HG03354 (cell line): Measurements from ENCODE around the gene SMG6.

ENCODE experiments used
- ATAC-seq: cut with Tn5 transposase; IDR thresholded peaks from one replicate; pipeline ENCODE4 v1.9.1; 2021; ENCODE audit warnings: mild to moderate bottlenecking; ENCODE audit not compliant: unreplicated experiment, poor library complexity, severe bottlenecking

The SMG6 gene

DNA sequence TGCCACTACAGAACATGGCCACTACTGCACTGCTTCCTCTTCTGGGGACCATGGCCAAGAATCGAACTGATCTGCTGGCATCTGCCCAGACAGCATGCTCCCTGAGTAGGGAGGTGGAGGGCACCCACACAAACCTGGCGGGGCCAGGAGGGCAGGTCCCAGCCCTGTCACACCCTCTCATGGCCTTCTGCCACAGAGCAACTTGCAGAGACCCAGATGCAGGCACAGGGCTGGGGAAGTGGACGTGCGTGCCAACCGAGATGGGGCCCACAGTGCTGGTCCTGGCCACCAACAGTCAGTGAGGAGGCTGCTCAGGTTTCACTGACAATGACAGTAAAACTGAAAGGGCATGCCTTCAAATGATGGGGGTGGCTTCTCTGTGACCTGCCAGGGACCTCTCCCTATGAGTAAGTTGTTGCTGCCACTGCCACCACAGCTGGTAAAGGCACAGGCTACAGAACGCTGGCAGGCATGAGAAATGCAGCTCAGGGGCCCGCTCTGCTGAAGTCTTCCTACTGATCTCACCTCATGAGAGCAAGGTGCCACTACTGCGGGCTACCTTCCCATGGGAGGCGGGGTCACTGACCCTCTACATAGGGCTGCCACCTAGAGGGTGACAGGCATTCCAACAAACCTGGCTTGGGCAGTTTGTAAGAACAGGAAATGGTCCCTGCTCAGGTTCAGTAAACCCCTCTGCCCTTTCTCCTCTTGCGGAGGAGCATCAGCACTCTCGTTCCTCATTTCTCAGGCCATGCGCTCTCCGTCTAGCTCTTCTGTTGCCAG lies 233.2 kb downstream of the SMG6 start:
- peak; percentile 79 for ATAC-seq

GRCh38 chr17:2068519-2069051 lies 235.0 kb downstream of the SMG6 start:
- no peak for ATAC-seq

DNA sequence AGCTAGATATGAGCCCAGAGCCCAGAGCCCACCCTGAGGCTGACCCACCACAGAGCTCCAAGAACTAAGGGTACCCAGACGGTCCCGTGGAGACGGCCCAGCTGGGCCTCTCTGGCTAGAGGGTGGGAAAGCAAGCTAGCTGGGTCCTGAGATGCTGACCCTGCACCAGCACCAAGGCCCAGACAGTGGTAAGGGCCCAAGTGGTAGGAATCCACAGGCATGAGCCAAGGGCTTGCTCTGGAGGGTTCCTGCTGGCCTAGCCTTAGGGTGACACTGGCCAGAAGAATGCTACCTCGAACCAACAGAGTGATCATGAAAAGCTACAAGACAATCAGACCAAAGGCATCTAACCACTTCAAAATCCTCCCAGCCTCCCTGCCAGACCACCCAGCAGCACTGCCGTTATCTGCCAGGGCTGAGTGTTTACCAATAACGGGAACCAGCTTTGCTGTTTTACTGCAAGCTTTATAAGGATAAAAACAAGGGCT lies 235.5 kb downstream of the SMG6 start:
- no peak for ATAC-seq

DNA sequence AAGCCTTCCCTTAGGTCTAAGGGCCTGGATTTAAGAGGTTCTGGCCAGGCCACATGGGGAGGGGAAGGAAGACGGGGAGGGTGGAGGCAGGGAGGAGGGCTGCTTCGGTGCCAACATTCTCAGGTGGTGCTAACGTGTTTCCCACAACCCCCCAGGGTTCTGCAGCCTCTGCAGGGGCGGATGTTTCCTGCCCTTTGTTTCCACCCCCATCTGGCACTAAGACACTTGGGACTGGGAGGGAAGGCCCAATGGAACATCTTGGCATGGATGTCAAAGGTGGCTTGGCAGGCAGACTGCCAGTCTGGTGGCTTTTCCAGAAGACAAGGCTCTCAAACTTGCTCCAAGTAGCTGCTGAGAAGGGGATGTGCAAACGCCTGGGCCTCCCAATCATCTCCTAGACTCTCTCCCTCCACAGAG lies 236.0 kb downstream of the SMG6 start:
- ATAC-seq, result no peak

- no peak for ATAC-seq
Observed at GRCh38 chr17:2067048-2067561, 236.5 kb downstream of the SMG6 start.

- ATAC-seq, result no peak
Observed at GRCh38 chr17:2065949-2066400, 237.6 kb downstream of the SMG6 start.

DNA sequence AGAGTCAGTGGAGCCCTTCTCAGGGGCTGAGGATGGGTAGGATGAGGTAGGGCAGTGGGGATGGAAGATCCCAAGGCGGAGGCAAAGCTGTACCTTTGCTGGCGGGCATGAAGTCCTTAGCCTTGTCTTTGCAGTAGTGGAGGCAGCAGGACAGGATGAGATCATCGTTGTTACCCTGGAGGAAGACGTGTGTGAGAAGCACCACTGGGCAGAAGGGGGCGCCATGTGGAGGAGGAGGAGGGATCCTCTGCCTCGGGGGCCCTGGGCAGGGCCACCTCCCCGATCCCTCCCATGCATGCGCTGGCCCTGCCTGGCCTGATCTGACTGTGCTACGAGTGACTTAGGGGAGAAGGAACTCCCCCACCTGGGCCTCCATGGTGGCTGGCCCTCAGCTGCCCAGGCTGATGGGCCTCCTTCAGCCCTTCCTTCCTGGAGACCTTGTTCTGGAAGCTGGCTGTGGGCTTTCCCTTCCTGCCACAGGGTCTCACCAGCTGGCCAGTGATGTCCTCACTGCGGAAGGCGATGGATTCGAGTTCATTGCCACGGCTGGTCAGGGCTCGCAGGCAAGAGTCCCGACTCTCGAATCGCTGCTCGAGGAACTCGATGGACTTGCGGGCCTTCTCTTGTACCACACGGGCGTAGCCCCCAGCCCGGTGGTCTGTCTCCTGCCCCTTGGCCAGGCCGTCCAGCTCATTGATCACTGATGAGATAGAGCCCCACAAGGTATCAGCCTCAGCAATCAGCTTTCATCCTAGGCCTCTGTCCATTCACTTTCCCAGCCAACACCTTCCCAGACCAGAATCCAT lies 238.4 kb downstream of the SMG6 start:
- ATAC-seq, result no peak

DNA sequence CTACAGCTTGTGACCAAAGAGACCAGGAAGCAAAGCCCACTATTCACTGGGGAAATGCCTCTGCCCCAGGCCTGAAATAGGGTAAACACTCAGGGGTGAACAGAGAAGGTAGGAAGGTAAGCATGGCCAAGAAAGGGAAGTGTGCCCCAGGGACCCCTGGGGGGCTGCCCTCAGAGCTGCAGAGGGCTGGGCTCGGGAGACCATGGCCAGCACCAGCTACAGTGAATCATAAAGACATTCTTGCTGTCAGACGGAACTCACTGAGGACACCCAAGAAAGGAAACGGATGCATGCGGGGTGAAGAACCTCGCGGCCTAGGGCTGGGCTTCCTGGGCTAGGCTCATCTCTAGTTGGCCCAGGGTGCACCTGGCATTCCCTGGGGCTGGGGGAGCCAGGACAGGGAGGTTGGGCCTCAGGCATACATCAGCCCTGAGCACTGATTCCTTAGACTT lies 239.0 kb downstream of the SMG6 start:
- no peak for ATAC-seq

DNA sequence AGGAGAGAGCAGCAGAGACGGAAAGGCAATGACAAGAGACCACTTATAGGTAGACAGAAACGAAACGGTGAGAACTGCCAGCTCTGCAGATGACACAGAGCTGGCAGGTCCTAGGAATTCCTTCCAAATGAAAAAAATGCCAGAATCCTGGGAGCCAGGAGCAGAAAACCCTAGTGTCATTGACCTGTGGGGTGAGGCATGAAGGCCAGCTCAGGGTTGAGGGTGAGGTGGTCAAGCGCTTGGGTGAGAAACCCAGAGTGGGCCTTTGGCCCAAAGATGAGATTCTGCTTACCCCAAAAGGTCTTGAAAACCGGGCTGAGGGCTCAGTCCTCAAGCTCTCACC lies 239.5 kb downstream of the SMG6 start:
- no peak for ATAC-seq

DNA sequence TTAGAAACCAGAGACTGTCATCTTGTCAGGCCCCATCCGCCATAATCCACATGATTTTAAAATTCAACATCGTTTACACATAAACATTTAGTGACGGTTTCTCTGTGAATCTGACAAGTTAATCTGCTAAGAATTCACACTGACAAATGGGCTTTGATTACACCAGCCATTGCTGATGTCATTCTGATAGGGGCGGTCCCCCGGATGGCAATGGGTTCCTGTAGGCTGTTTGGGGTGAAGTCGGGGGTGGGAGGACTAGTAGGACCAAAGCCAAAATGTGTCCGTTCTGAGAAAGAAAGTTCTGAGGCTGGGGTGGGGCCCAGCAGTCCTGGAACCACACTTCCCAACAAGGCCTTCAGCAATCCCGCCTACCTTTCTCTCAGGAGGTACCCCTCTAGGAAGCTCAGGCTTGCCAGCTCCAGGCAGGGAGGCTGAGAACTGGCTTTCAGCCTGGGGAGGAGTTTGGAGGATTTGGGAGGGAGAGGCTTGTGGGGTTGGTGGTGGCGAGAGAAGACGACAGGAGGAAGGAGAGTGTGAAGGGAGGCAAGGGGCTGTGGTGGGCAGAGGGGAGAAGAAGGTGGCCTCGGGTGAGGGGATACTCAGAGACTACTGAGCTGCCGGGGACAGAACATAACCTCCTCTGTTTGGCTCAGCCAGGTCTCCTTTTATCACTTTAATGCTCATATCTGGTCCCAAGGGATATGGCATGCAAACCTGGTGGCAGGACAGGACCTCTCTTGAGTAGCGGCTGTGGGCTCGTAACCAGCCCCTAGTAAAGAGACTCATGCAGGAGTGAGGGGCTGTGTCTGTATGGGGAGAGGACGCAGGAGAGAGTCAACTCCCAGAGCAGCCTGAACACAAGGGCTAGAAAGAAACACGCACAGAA lies 240.1 kb downstream of the SMG6 start:
- no peak for ATAC-seq

DNA sequence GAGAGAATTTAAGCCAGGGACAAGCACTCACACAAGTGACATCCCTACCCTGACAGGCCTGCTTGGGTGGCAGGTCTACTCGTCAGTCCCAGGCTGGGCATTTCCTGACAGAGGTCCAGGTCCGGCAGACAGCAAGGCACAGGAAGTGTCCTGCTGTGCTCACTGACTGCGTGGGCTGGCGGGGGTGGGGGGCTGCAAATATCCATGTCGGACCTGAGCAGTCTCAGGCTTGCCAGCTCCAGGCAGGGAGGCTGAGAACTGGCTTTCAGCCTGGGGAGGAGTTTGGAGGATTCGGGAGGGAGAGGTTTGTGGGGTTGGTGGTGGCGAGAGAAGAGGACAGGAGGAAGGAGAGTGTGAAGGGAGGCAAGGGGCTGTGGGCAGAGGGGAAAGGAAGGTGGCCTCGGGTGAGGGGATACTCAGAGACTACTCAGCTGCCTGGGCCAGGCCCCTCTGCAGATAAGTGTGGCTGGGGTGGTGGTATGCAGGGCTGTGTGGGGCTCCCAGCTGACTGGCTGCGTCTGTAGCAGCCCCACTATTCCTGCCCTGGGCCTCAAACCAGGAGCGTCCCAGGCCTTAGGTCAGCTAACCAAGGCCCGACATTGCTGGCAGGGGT lies 240.9 kb downstream of the SMG6 start:
- ATAC-seq, result no peak

DNA sequence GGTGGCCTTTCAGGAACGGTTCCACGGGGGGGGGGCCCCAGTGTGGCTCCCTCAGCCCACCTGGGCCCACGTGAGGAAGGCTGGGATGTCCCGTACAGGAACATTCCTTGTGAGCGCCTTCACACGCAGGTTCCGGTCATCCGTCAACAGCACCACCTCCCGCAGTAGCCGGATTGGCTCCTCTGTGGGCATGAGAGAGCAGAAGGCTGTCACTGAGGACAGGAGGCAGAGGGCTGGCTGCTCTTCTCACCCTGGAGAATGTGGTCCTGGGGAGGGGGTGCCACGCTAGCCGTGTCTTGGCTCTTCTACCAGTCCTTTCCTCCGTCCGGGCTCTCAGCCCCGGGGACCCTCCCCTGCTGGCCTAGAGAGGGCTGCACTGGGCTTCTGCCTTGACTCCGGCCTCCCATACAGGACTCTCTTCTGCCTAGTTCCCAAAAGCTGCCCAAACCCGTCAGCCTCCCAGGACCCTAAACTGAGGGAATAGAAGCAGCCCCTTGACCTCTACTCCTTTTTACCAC lies 242.1 kb downstream of the SMG6 start:
- no peak for ATAC-seq

DNA sequence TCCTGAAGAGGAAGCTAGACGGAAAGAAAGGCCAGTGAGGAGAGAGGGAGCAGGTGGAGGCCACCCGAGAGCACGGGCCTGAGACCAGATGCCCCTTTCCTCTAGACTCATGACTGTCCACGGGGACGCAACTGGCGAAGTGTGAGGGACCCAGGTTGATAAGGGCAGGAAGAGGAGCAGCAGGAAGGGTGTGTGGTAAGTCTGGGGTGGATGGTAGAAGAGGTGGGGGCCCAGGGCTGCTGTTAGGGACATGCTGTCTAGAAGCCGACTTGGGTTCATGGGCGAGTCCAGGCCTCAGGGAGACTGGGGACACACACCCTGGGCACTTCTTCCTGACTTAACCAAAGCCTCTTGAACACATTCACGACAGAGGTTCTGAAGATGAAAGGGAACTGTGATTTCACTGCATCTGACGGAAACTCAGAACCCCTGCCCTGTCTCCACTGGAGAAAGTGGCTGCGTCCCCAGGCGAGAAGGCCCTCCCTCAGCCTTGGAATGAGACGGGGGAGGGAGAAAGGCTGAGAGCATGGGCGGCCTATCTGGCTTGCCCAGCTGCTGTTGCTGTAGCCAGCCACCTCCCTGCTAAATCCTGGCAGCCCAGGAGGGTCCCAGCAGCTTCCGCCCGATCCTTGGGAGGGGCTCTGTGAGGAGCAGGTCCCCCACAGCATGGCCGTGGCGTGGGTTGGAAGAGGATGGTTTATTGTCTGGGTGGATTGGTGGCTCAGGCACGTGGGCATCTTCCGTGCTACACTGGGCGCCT lies 242.7 kb downstream of the SMG6 start:
- ATAC-seq, result no peak

GRCh38 chr17:2060385-2060658 lies 243.3 kb downstream of the SMG6 start:
- no peak for ATAC-seq

DNA sequence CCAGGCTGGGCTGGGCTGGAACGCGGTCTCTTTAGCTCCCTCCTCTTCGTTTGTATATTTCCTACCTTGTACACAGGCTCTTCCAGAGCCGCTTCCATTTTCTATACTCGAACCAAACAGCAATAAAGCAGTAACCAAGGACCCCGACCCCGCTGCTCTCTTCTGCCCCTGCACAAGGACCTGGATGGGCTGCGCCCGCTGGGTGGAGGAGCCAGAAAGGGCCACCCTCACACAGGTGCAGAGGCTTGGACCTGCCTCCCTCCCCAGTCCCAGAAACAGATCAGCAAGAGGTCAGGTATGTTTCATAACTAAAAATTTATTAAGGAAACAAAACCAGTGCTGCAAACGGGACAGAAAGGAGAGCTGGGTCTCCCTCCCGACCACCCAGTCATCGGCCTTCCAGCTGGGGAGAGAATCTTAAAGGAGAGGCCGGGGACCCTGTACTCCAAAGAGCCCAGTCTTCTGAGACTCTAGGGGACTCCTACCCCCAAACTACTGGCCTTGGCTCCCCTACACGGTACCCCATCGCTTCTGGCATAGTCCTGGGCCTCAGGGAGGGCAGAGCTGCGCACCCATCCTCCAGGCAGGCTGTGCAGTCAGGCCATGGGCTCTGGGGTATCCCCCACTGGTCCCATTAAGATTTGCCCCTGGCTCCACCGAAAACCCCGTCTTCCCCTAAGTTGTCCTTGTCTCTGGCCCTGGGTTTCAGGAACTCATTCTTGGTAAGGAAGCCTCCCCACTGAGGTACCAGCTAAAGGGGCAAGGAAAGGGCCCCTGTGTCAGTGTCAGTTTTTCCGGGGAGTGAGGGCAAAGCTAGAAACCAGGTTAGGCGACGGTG lies 243.8 kb downstream of the SMG6 start:
- no peak for ATAC-seq

DNA sequence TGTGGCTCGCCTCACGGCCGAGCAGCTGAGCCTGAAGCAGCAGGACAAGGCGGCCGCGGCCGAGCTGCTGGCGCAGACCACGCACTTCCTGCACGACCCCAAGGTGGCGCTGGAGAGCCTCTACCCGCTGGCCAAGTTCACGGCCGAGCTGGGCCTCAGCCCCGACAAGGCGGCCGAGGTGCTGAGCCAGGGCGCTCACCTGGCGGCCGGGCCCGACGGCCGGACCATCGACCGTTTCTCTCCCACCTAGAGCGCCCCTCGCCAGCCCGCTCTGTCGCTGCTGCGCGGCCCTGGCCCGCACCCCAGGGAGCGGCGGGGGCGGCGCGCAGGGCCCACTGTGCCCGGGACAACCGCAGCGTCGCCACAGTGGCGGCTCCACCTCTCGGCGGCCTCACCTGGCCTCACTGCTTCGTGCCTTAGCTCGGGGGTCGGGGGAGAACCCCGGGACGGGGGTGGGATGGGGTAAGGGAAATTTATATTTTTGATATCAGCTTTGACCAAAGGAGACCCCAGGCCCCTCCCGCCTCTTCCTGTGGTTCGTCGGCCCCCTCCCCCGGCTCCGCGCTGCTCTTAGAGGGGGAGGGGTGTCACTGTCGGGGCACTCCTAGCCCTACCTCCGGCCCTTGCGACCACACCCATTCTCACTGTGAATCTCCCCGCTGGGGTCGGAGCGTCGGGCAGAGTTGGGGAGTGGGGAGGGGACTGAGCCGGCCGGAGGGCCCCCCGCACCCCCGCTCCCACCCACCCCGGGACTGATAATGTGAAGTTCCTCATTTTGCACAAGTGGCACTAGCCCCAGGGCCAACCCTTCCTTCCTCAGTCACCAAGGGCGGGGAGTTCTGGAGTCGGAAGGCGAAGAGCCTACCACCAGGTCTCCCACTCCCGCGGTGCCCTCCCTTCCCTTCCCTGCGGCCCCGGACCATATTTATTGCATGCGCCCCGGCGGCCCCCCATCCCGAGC lies 244.7 kb downstream of the SMG6 start:
- no peak for ATAC-seq
